IPS-11a (cell line): Measurements from ENCODE around the gene RRAS.

ENCODE experiments used
- H3K4me3 ChIP-seq: one replicate; pipeline ENCODE4 v1.5.1; 2013; ENCODE audit warnings: low read depth, low read length, control low read depth

RRAS gene

GRCh38 chr19:49677231-49677900, 37.4 kb upstream of the RRAS start, which contains the start of gene PRMT1:
TSS of gene PRMT1 (plus strand) at chr19:49677271. CDS start at chr19:49677281, 10 bp downstream.
- H3K4me3 ChIP-seq = peak within 1 kb of the TSS; percentile 99

- H3K4me3 ChIP-seq = peak overlapping the region; percentile 99
Observed at GRCh38 chr19:49676784-49677230, 36.9 kb upstream of the RRAS start.

- H3K4me3 ChIP-seq = peak overlapping the region; percentile 52
Observed at GRCh38 chr19:49676136-49676783, 36.3 kb upstream of the RRAS start.

- H3K4me3 ChIP-seq = no peak overlapping the region
Observed at GRCh38 chr19:49672131-49672919, 32.4 kb upstream of the RRAS start.

- no peak overlapping the region for H3K4me3 ChIP-seq
Observed at GRCh38 chr19:49669516-49669915, 29.6 kb upstream of the RRAS start.

GRCh38 chr19:49667473-49667872, 27.5 kb upstream of the RRAS start:
- no peak overlapping the region for H3K4me3 ChIP-seq

- peak overlapping the region; percentile 86 for H3K4me3 ChIP-seq
Observed at GRCh38 chr19:49666120-49666444, 26.1 kb upstream of the RRAS start.

- H3K4me3 ChIP-seq = peak within 1 kb of the TSS; percentile 86
Observed at GRCh38 chr19:49665351-49666119, 25.6 kb upstream of the RRAS start, which contains the start of the genes BCL2L12 and IRF3. TSS of gene BCL2L12 (plus strand) at chr19:49665933. CDS start at chr19:49666693, 760 bp downstream. TSS of gene IRF3 (minus strand) at chr19:49665857. CDS start at chr19:49664838, 1,019 bp downstream.

- peak overlapping the region; percentile 86 for H3K4me3 ChIP-seq
Observed at GRCh38 chr19:49665036-49665350, 25.1 kb upstream of the RRAS start.

- peak overlapping the region; percentile 86 for H3K4me3 ChIP-seq
Observed at GRCh38 chr19:49664171-49665035, 24.5 kb upstream of the RRAS start.

GRCh38 chr19:49663224-49663623, 23.3 kb upstream of the RRAS start:
- no peak overlapping the region for H3K4me3 ChIP-seq

GRCh38 chr19:49662011-49662410, 22.1 kb upstream of the RRAS start:
- H3K4me3 ChIP-seq = no peak overlapping the region

GRCh38 chr19:49660338-49660961, 20.5 kb upstream of the RRAS start:
- no peak overlapping the region for H3K4me3 ChIP-seq

- H3K4me3 ChIP-seq = no peak overlapping the region
Observed at GRCh38 chr19:49658566-49659442, 18.9 kb upstream of the RRAS start.

GRCh38 chr19:49658139-49658517, 18.2 kb upstream of the RRAS start:
- H3K4me3 ChIP-seq = no peak overlapping the region

GRCh38 chr19:49657493-49658138, 17.7 kb upstream of the RRAS start:
- no peak overlapping the region for H3K4me3 ChIP-seq

- H3K4me3 ChIP-seq = no peak overlapping the region
Observed at GRCh38 chr19:49656456-49657109, 16.6 kb upstream of the RRAS start.
